K562 (cell line): ENCODE measurements around the gene ID2. TPM values are rescaled to one million over a fixed set of nuclear protein-coding genes. Genes with fewer than 3 reads are reported as not detected.

Experiments used
- CBX2 ChIP-seq: fragments of 200-600 bp; sonication (generic); IDR thresholded peaks from one replicate; pipeline ENCODE4 v1.6.1; 2012; ENCODE audit warnings: mild to moderate bottlenecking, low read length, inconsistent platforms; ENCODE audit not compliant: insufficient read depth, poor library complexity, severe bottlenecking
- CGGBP1 ChIP-seq: fragments of 250-450 bp; sonication (Bioruptor Pico); IDR thresholded peaks from 2 replicates; pipeline ENCODE4 v1.9.0; 2021; ENCODE audit warnings: mild to moderate bottlenecking
- DPF2 ChIP-seq: fragments of 450-650 bp; IDR thresholded peaks from 2 replicates; pipeline ENCODE4 v1.6.1; 2016
- ELK3 ChIP-seq: fragments of 450-650 bp; formaldehyde crosslinking; IDR thresholded peaks from 2 replicates; pipeline ENCODE4 v1.4.0; 2020; ENCODE audit warnings: mild to moderate bottlenecking
- ETV6 ChIP-seq, 3 experiments: fragments of 150-350 bp in 1 of 3; sonication (generic) in 1 of 3; formaldehyde crosslinking in 1 of 3; IDR thresholded peaks; 2 replicates each; pipeline versions ENCODE4 v1.6.1 to v1.8.0; 2014 to 2022; ENCODE audit warnings: borderline replicate concordance in 2 of 3, low read depth in 2 of 3, antibody characterized with exemption in 1 of 3, low read length in 1 of 3, mild to moderate bottlenecking in 1 of 3, missing genetic modification reagents in 1 of 3
- GTF2E2 ChIP-seq: fragments of 200-800 bp; sonication (Bioruptor generic); IDR thresholded peaks from 2 replicates; pipeline ENCODE4 v1.6.1; 2016; ENCODE audit warnings: missing genetic modification characterization, missing compliant biosample characterization
- KDM5B ChIP-seq: fragments of 200-600 bp; sonication (generic); IDR thresholded peaks from 2 replicates; pipeline ENCODE4 v1.6.1; 2012; ENCODE audit warnings: low read depth, mild to moderate bottlenecking, moderate library complexity, low read length, control low read depth, inconsistent platforms; ENCODE audit not compliant: insufficient replicate concordance
- MCM5 ChIP-seq: fragments of 450-650 bp; IDR thresholded peaks from 2 replicates; pipeline ENCODE4 v1.6.1; 2016; ENCODE audit warnings: low read depth
- NFIC ChIP-seq: fragments of 450-650 bp; IDR thresholded peaks from 2 replicates; pipeline ENCODE4 v1.6.1; 2017; ENCODE audit warnings: mild to moderate bottlenecking, inconsistent platforms
- NKRF ChIP-seq: fragments of 450-650 bp; IDR thresholded peaks from 2 replicates; pipeline ENCODE4 v1.6.1; 2016; ENCODE audit warnings: borderline replicate concordance
- NR2C1 ChIP-seq, 2 experiments: fragments of 450-650 bp; IDR thresholded peaks; 2 replicates each; pipeline ENCODE4 v1.6.1; 2017; ENCODE audit warnings: mild to moderate bottlenecking in 2 of 2, antibody characterized with exemption in 1 of 2, inconsistent platforms in 1 of 2, missing compliant biosample characterization in 1 of 2, missing genetic modification characterization in 1 of 2
- OTX1 ChIP-seq: fragments of 450-650 bp; formaldehyde crosslinking; IDR thresholded peaks from 2 replicates; pipeline ENCODE4 v1.4.0; 2022; ENCODE audit warnings: mild to moderate bottlenecking
- POLR2B ChIP-seq: fragments of 450-650 bp; IDR thresholded peaks from 2 replicates; pipeline ENCODE4 v1.6.1; 2018; ENCODE audit warnings: low read depth; ENCODE audit not compliant: partially characterized antibody
- RBBP5 ChIP-seq: fragments of 200-600 bp; sonication (generic); IDR thresholded peaks from 2 replicates; pipeline ENCODE4 v1.6.1; 2012; ENCODE audit warnings: borderline replicate concordance, mild to moderate bottlenecking, low read length, control low read depth, inconsistent platforms; ENCODE audit not compliant: insufficient read depth, poor library complexity, severe bottlenecking
- SPI1 ChIP-seq: IDR thresholded peaks from 2 replicates; pipeline ENCODE4 v1.6.1; 2011; ENCODE audit warnings: low read depth, low read length, control low read depth, borderline replicate concordance
- THRA ChIP-seq: fragments of 450-650 bp; IDR thresholded peaks from 2 replicates; pipeline ENCODE4 v1.6.1; 2017; ENCODE audit warnings: mild to moderate bottlenecking, moderate library complexity
- THRAP3 ChIP-seq: fragments of 450-650 bp; IDR thresholded peaks from 2 replicates; pipeline ENCODE4 v1.6.1; 2016; ENCODE audit warnings: mild to moderate bottlenecking, inconsistent platforms, borderline replicate concordance
- U2AF2 ChIP-seq: fragments of 200-400 bp; formaldehyde crosslinking; optimal IDR thresholded peaks from 2 replicates; pipeline ENCODE3; 2017; ENCODE audit warnings: low read depth, mild to moderate bottlenecking, low read length
- ZBTB17 ChIP-seq: fragments of 450-650 bp; formaldehyde crosslinking; IDR thresholded peaks from 2 replicates; pipeline ENCODE4 v1.4.0; 2020; ENCODE audit warnings: mild to moderate bottlenecking
- ZNF217 ChIP-seq: sonication (generic); formaldehyde crosslinking; IDR thresholded peaks from 2 replicates; pipeline ENCODE4 v1.8.0; 2022; ENCODE audit warnings: mild to moderate bottlenecking, missing genetic modification reagents
- ZNF232 ChIP-seq: sonication (generic); formaldehyde crosslinking; IDR thresholded peaks from 2 replicates; pipeline ENCODE4 v1.8.0; 2022; ENCODE audit warnings: mild to moderate bottlenecking, missing genetic modification reagents
- ZNF511 ChIP-seq: sonication (generic); formaldehyde crosslinking; IDR thresholded peaks from 2 replicates; pipeline ENCODE4 v1.8.0; 2022; ENCODE audit warnings: mild to moderate bottlenecking, missing genetic modification reagents
- polyA plus RNA-seq, 8 experiments: library from polyadenylated mRNA; depleted of rRNA in 4 of 8; stranded (reverse) in 5 of 8; unstranded in 3 of 8; fragments of >200 nt; fragmentation: Nextera tagmentation in 2 of 8; fragmentation: Illumina TruSeq in 1 of 8; extraction: Ambion mirVana in 2 of 8; extraction: Trizol in 1 of 8; gene quantifications; 2 replicates each; pipeline versions ENCODE4 v1.2.1 to v1.2.3, GENCODE V29; 2011 to 2014; ENCODE audit warnings: inconsistent platforms in 1 of 8, missing spikeins in 1 of 8
- total RNA-seq, 7 experiments: library from RNA; depleted of rRNA in 6 of 7; stranded (reverse); fragments of >200 nt in 6 of 7; fragmentation: Illumina TruSeq in 2 of 7; extraction: Trizol in 2 of 7; gene quantifications; 2 replicates each; pipeline versions ENCODE4 v1.2.1 to v1.2.3, GENCODE V29; 2011 to 2021; ENCODE audit warnings: low replicate concordance in 1 of 7

The ID2 gene
- total and polyA plus RNA-seq, 9 of the 15 experiments (the other 6 are each of a cell fraction or from before 2014, with no cell fraction given) = 8.0 to 35.7 (median 16.6) TPM

GRCh38 chr2:8680822-8681760, 765 bp upstream of the ID2 start (continued):
- TF ChIP-seq ELK3 (CRISPR knock-in tag) (no peak), GTF2E2 (tag) (no peak), THRAP3 (no peak), ZNF232 (no peak), NFIC (no peak; the same call in 1 of the 2 replicates), MCM5 (no peak), U2AF2 (no peak), NKRF (peak; percentile 32; the same call in 1 of the 2 replicates), ZBTB17 (no peak), NR2C1 (IDR thresholded peaks at IDR 0.05) (no peak), NR2C1 (tag; IDR thresholded peaks at IDR 0.05) (no peak), SPI1 (no peak), ZNF217 (CRISPR knock-in tag) (no peak), OTX1 (CRISPR knock-in tag) (no peak), POLR2B (no peak), THRA (no peak), ZNF511 (CRISPR knock-in tag) (no peak), KDM5B (peak; percentile 51), RBBP5 (no peak), CBX2 (no peak), DPF2 (peak; percentile 69), ETV6 (IDR thresholded peaks at IDR 0.05; ENCODE audit: borderline replicate concordance in 1 of 2, low read depth in 2 of 2, low read length in 1 of 2) (no peak), ETV6 (CRISPR knock-in tag; IDR thresholded peaks at IDR 0.05; ENCODE audit: borderline replicate concordance) (no peak), CGGBP1 (no peak)
